ENCODE results near the gene FAM236D. TPM values are rescaled to one million over a fixed set of nuclear protein-coding genes. Genes with fewer than 3 reads are reported as not detected.

Gene FAM236D
- total RNA-seq, 2 experiments from 2014 or later: not detected

Other genes with a start within 250 kb of the FAM236D start
- gene HDAC8, start 235.4 kb downstream of the FAM236D start, total RNA-seq: 10 to 100 TPM; 25.2 to 25.5 TPM
- under 1 TPM; 0.47 to 0.48 TPM for gene PHKA1, start 93.9 kb downstream of the FAM236D start, total RNA-seq
- gene DMRTC1B, start 31.3 kb downstream of the FAM236D start, total RNA-seq: under 1 TPM; 0.20 to 0.36 TPM
- gene FAM236B, start 25.6 kb downstream of the FAM236D start, total RNA-seq: not detected
- not detected for gene FAM236C, start 104.4 kb upstream of the FAM236D start, total RNA-seq
- gene FAM236A, start 130.0 kb upstream of the FAM236D start, total RNA-seq: not detected
- under 1 TPM; 0.28 to 0.31 TPM for gene DMRTC1, start 135.6 kb upstream of the FAM236D start, total RNA-seq
- gene PABPC1L2B, start 194.7 kb upstream of the FAM236D start, total RNA-seq: not detected